Heart right ventricle (tissue), 16 donors: ENCODE results near the gene C15orf62. TPM values are rescaled to one million over a fixed set of nuclear protein-coding genes. Genes with fewer than 3 reads are reported as not detected.

Experiments
- ATAC-seq, 8 donors: fragments of 200-7000 bp; cut with Tn5 transposase; one replicate each; pipeline ENCODE4 v1.9.1; 2020; ENCODE audit warnings: mild to moderate bottlenecking in 8 of 8, moderate library complexity in 8 of 8, moderate number of reproducible peaks in 1 of 8
- DNase-seq, 2 donors: peaks; one replicate each; pipeline ENCODE4 v3.0.0-alpha.2; 2020
- H3K27ac ChIP-seq, 10 donors: fragments of 200-600 bp; sonication (generic) in 2 of 10; one replicate each; pipeline versions ENCODE4 v1.5.0 to v1.8.0; 2020 to 2022; ENCODE audit warnings: mild to moderate bottlenecking in 3 of 10
- H3K27me3 ChIP-seq, 7 donors: fragments of 200-600 bp; one replicate each; pipeline ENCODE4 v1.8.0; 2021 to 2022; ENCODE audit warnings: mild to moderate bottlenecking in 2 of 7
- H3K36me3 ChIP-seq, 9 donors: fragments of 200-600 bp; sonication (generic) in 1 of 9; one replicate each; pipeline versions ENCODE4 v1.5.0 to v1.8.0; 2020 to 2022; ENCODE audit warnings: mild to moderate bottlenecking in 2 of 9
- H3K4me1 ChIP-seq, 9 donors: fragments of 200-600 bp; sonication (generic) in 1 of 9; one replicate each; pipeline versions ENCODE4 v1.5.0 to v1.8.0; 2020 to 2022; ENCODE audit warnings: mild to moderate bottlenecking in 4 of 9
- H3K4me3 ChIP-seq, 10 donors: fragments of 200-600 bp; sonication (generic) in 2 of 10; one replicate each; pipeline versions ENCODE4 v1.5.0 to v1.8.0; 2020 to 2022; ENCODE audit warnings: mild to moderate bottlenecking in 7 of 10, moderate library complexity in 2 of 10
- H3K9me3 ChIP-seq, 11 donors: fragments of 200-600 bp in 10 of 11; sonication (generic) in 2 of 11; one replicate each; pipeline versions ENCODE4 v1.5.0 to v1.8.0; 2013 to 2022; ENCODE audit warnings: mild to moderate bottlenecking in 2 of 11, control low read depth in 1 of 11, moderate library complexity in 1 of 11
- CTCF ChIP-seq, 9 donors: fragments of 200-600 bp; sonication (generic) in 2 of 9; IDR thresholded peaks; one replicate each; pipeline versions ENCODE4 v1.5.0 to v1.8.0; 2021 to 2022; ENCODE audit warnings: antibody characterized with exemption in 9 of 9, mild to moderate bottlenecking in 5 of 9, moderate library complexity in 1 of 9
- WGBS, 2 donors: extraction: QIAGEN DNeasy Blood & Tissue Kit; methylation state at CpG; one replicate each; pipeline ENCODE4 v1.1.7; 2013; ENCODE audit warnings: inconsistent platforms in 1 of 2; 5-methylcytosine and 5-hydroxymethylcytosine counted together
- intact Hi-C, 10 donors: fragments of 100-400 bp; cut with DNase I; formaldehyde crosslinking; loops; one replicate each; pipeline versions ENCODE4 v1.11.1 to v1.14.2; 2022
- polyA plus RNA-seq, 2 donors: library from polyadenylated mRNA; stranded (reverse); fragments of 200-250 nt; gene quantifications; one replicate each; pipeline ENCODE4 v1.2.3, GENCODE V29; 2013
- total RNA-seq, 10 donors: library from RNA; stranded (reverse); fragmentation: NEBNext Ultra II Directional in 3 of 10; extraction: Animal tissue kit (Norgen Biotek cat#: 25700) in 3 of 10; gene quantifications; one replicate each; pipeline versions ENCODE4 v1.2.1 to v1.2.4, GENCODE V29; 2021 to 2023
- donor health status: Arrhythmogenic right ventricular cardiomyopathy.
- donor health status: ischemic (EF 13 %, LVEDD 7.1; RV severe dilation, severe dysfunction).
- donor health status: healthy with polysubstance abuse.
- donor health status: DM: no; HTN: yes; CAD: no.
- donor health status: DM: no; HTN: no; CAD: no.
- donor health status: ischemic (EF 25% LVEDD 6.9; RV normal size, moderate dysfunction).
- donor health status: ischemic (EF 25% LVEDD 5.7; RV mildly dilated, moderate dysfunction).
- donor health status: healthy.
- donor health status: DM: yes; HTN: yes; CAD: no.
- donor health status: Ischemic cardiomyopathy.
- donor health status: ischemic (EF 35%, LVEDD 5.7; RV mildly dilated, moderate dysfunction).
- donor health status: nonischemic (EF 11% LVEDD 7.7; RV severe dilation, severe dysfunction).
- donor health status: DM: yes; HTN: yes; CAD: no.
- donor health status: PGD.
- donor health status: ischemic (EF 29% LVEDD 5.4; RV normal size, mild dysfunction).
- donor health status: nonischemic (EF 23%, LVEDD 6.1; RV moderate dilation, normal function).

Gene C15orf62
- total and polyA plus RNA-seq, 12 donors: 0.10 to 0.32 (median 0.15) TPM; not detected in 7

- no peak for DNase-seq
- no peaks in the 10 kb centered on the region for H3K9me3 ChIP-seq
- no peak for ATAC-seq
- no peak overlapping the region for H3K27ac ChIP-seq
- peaks cover 0 to 43% (median 3%) of the 10 kb centered on the region in 9 donors for H3K36me3 ChIP-seq
- WGBS, 2 donors: 92 to 93% methylated on average over 32 of the region's 32 CpGs
- no peak for TF ChIP-seq CTCF (IDR thresholded peaks at IDR 0.05)
- intact Hi-C loops: no loop called here
- H3K27me3 ChIP-seq: no peaks in the 10 kb centered on the region
- no peak overlapping the region for H3K4me3 ChIP-seq
- H3K4me1 ChIP-seq: peaks cover 0 to 56% (median 38%) of the 10 kb centered on the region in 9 donors
Observed at GRCh38 chr15:40766906-40767837, 2.6 kb upstream of the C15orf62 start.

GRCh38 chr15:40767838-40768500 is 1.8 kb upstream of the C15orf62 start:
- no peak for ATAC-seq

GRCh38 chr15:40768521-40769273 is 1.1 kb upstream of the C15orf62 start:
- peaks cover 0 to 42% (median 24%) of the 10 kb centered on the region in 9 donors for H3K4me1 ChIP-seq
- H3K4me3 ChIP-seq: no peak overlapping the region
- H3K27ac ChIP-seq: peak overlapping the region in 6 of 10 donors; percentile 9 to 44 (median 26)

More at GRCh38 chr15:40767838-40768500, 1.8 kb upstream of the C15orf62 start:
- peak overlapping the region in 1 of 10 donors; percentile 31 for H3K27ac ChIP-seq
- H3K4me3 ChIP-seq: no peak overlapping the region
- WGBS, 2 donors: 91 to 92% methylated on average over 29 of the region's 29 CpGs
- DNase-seq: no peak
- H3K9me3 ChIP-seq: no peaks in the 10 kb centered on the region
- H3K36me3 ChIP-seq: peaks cover 0 to 51% (median 8%) of the 10 kb centered on the region in 9 donors
- no peak for TF ChIP-seq CTCF (IDR thresholded peaks at IDR 0.05)
- H3K27me3 ChIP-seq: no peaks in the 10 kb centered on the region
- H3K4me1 ChIP-seq: peaks cover 0 to 50% (median 31%) of the 10 kb centered on the region in 9 donors
- intact Hi-C loops: no loop called here

More at GRCh38 chr15:40768521-40769273, 1.1 kb upstream of the C15orf62 start:
- H3K27me3 ChIP-seq: no peaks in the 10 kb centered on the region
- H3K36me3 ChIP-seq: peaks cover 0 to 58% (median 15%) of the 10 kb centered on the region in 9 donors
- WGBS, 2 donors: 78 to 82% methylated on average over 20 to 21 of the region's 21 CpGs
- intact Hi-C loops: no loop called here
- no peak for TF ChIP-seq CTCF (IDR thresholded peaks at IDR 0.05)
- ATAC-seq: peak in 1 of 8 donors; percentile 1
- no peaks in the 10 kb centered on the region for H3K9me3 ChIP-seq
- no peak for DNase-seq
